ENCODE measurements around the gene MAP1LC3B2. TPM values are rescaled to one million over a fixed set of nuclear protein-coding genes. Genes with fewer than 3 reads are reported as not detected.

Gene MAP1LC3B2
- total and polyA plus RNA-seq, 2 of the 8 experiments (the other 6 are each of a cell fraction or from before 2014, with no cell fraction given), result 0.39 to 1.5 TPM

DNA sequence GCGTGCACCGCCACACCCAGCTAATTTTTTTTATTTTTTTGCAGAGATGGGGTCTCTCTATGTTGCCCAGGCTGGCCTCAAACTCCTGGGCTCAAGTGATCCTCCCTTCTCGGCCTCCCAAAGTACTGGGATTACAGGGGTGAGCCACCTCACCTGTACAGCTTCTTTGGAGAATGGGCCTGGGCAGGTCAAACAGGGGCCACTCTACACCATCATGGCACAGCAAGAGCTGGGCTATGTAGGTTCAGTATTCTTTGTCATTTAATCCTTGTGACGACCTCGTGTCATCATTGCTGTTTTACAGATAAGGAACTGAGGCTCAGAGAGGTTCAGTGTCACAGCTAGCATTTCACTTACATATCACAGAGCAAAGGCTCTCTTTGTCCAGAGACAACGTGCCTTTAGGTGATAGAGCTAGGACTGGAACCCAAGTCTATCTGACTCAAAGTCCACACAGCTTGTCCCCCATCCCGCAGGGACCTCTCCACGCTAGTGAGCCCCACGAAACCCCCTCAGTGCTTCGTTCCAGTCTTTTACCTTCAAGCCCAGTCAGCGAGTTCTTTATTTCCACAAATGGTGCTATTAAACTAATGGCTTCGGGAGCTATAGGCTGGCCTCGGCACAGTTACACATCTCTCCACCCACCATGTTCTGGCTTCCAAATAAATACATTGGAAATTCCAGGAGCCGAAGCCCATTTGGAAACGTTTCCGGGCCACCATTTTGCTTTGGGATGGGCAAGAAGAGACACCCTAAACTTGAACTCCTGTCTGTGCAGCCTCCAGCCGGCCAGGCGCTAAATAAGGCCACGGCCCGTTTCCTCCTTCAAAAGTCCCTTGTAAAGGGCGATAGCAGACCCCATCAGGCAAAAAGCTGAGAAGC, 660 bp upstream of the MAP1LC3B2 start:
- peak overlapping the region; percentile 11 for H4K91ac ChIP-seq (replicated peaks; ENCODE audit: insufficient read length, low read length)
- H3K23me2 ChIP-seq (ENCODE audit: low read depth, low read length), result no peaks in the 10 kb centered on the region
- no peak overlapping the region for H3K14ac ChIP-seq (ENCODE audit: insufficient read length)
- no peak overlapping the region for H3K4me2 ChIP-seq (ENCODE audit: insufficient read depth in 1 of 2, low read depth in 2 of 2, low read length in 2 of 2)
- no peaks in the 10 kb centered on the region for H3K79me1 ChIP-seq (ENCODE audit: low read depth, low read length)
- H3K18ac ChIP-seq (ENCODE audit: extremely low read depth, low read length), result 0 out of 2 replicates have a peak overlapping the region, but pooled peaks have one; percentile 17
- no peak overlapping the region for H2AK5ac ChIP-seq (ENCODE audit: low read depth, low read length)
- no peak overlapping the region for H3K4me3 ChIP-seq (ENCODE audit: extremely low read depth in 1 of 4, insufficient read depth in 2 of 4, low read depth in 3 of 4, low read length in 4 of 4)
- POLR2A ChIA-PET (ENCODE audit: partially characterized antibody), result interaction anchor here (1.2 to 1.3 kb wide), 3 partner anchors 19 to 126 kb away, joined by 3 to 7 read pairs (median 3); no protein-coding TSS in a partner anchor
- H3K9ac ChIP-seq (replicated peaks in 1 of 4; ENCODE audit: extremely low read depth in 1 of 4, low read depth in 3 of 4, low read length in 3 of 4), result no peak overlapping the region; a peak in 1 of 7 replicates
- no peak overlapping the region for H2BK120ac ChIP-seq (replicated peaks; ENCODE audit: low read depth, low read length)
- H3K27me3 ChIP-seq (replicated peaks in 1 of 4; ENCODE audit: control insufficient read depth in 3 of 4, extremely low read depth in 1 of 4, insufficient read depth in 3 of 4, low read length in 3 of 4), result no peaks in the 10 kb centered on the region
- H3K36me3 ChIP-seq (ENCODE audit: control insufficient read depth in 2 of 4, insufficient read depth in 4 of 4, low read length in 3 of 4), result no peaks in the 10 kb centered on the region
- FAIRE-seq, result no peak
- H4K5ac ChIP-seq (ENCODE audit: insufficient read length, low read depth, low read length), result no peak overlapping the region
- H2BK15ac ChIP-seq (ENCODE audit: low read length), result no peak overlapping the region
- no peaks in the 10 kb centered on the region for H3K9me3 ChIP-seq (ENCODE audit: insufficient read depth in 2 of 2, low read depth in 1 of 2, low read length in 1 of 2)
- no peak overlapping the region for H3K4ac ChIP-seq (replicated peaks; ENCODE audit: insufficient read length, low read depth, low read length)
- peak overlapping the region; percentile 98 for H2AFZ ChIP-seq (ENCODE audit: low read length)
- no peak overlapping the region for H2BK20ac ChIP-seq (ENCODE audit: low read length)
- DNase-seq (ENCODE audit: low read depth in 1 of 2, low spot score in 2 of 2), result no peak
- no peak overlapping the region for H3K56ac ChIP-seq (replicated peaks; ENCODE audit: insufficient read length, low read depth, low read length)
- no peaks in the 10 kb centered on the region for H3K79me2 ChIP-seq (ENCODE audit: control insufficient read depth in 1 of 2, insufficient read depth in 2 of 2, low read length in 2 of 2)
- no peak overlapping the region; the same call in 1 of the 2 replicates for H3K27ac ChIP-seq (ENCODE audit: low read depth, low read length)
- no peaks in the 10 kb centered on the region for H4K20me1 ChIP-seq (replicated peaks in 1 of 2; ENCODE audit: control insufficient read depth in 1 of 2, insufficient read depth in 2 of 2, low read length in 2 of 2)
- H2BK5ac ChIP-seq (ENCODE audit: low read depth, low read length), result no peak overlapping the region
- H4K8ac ChIP-seq (ENCODE audit: extremely low read depth, insufficient read depth, low read length), result no peak overlapping the region; the same call in 1 of the 2 replicates
- 93% methylated on average over 21 of the region's 21 CpGs; no CpG with 5 or more reads in 1 of the 2 experiments for WGBS, 2 experiments (ENCODE audit: extremely low coverage in 1 of 2, insufficient coverage in 1 of 2, insufficient read length in 1 of 2, insufficient replicate concordance in 2 of 2, low coverage in 1 of 2, low lambda C conversion rate in 2 of 2, missing lambda C conversion rate in 1 of 2)
- CTCF ChIA-PET (ENCODE audit: partially characterized antibody), result interaction anchor here (0.7 to 1.4 kb wide), 5 partner anchors 11 to 82 kb away, joined by 3 to 4 read pairs (median 3); no protein-coding TSS in a partner anchor
- H2BK12ac ChIP-seq (ENCODE audit: low read depth, low read length), result no peak overlapping the region
- H3K23ac ChIP-seq (ENCODE audit: insufficient read length), result no peak overlapping the region
- peaks cover 2 to 5% (median 4%) of the 10 kb centered on the region in 4 experiments for H3K4me1 ChIP-seq (replicated peaks in 1 of 4; ENCODE audit: control insufficient read depth in 3 of 4, insufficient read depth in 4 of 4, low read length in 3 of 4)
- TF ChIP-seq BCL11A (IDR thresholded peaks at IDR 0.05; ENCODE audit: low read depth in 2 of 2, low read length in 2 of 2), result no peak
- TF ChIP-seq CEBPB (IDR thresholded peaks at IDR 0.05; ENCODE audit: low read depth, low read length), result no peak
- TF ChIP-seq SIRT6 (IDR thresholded peaks at IDR 0.05; ENCODE audit: low read length), result no peak
- TF ChIP-seq, protein P1, sequence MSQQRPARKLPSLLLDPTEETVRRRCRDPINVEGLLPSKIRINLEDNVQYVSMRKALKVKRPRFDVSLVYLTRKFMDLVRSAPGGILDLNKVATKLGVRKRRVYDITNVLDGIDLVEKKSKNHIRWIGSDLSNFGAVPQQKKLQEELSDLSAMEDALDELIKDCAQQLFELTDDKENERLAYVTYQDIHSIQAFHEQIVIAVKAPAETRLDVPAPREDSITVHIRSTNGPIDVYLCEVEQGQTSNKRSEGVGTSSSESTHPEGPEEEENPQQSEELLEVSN (IDR thresholded peaks at IDR 0.05), result no peak

Measured in H1 (cell line).